Right renal pelvis (tissue), 4 donors: Measurements from ENCODE around the gene ZFAND2B. TPM values are rescaled to one million over a fixed set of nuclear protein-coding genes. Genes with fewer than 3 reads are reported as not detected.
"Not testable (repeated sequence)": the region's sequence is repeated elsewhere in the genome, so short reads cannot be mapped to it uniquely, and the experiment has no call there.

Source experiments
- DNase-seq, 4 donors: peaks; one replicate each; pipeline ENCODE4 v3.0.0-alpha.2; 2013; ENCODE audit warnings: low read depth in 4 of 4, low spot score in 3 of 4, missing footprints in 1 of 4
- polyA plus RNA-seq, 4 donors: library from polyadenylated mRNA; unstranded; fragments of 120-200 nt; gene quantifications; one replicate each; pipeline ENCODE4 v1.2.1, GENCODE V29; 2013; ENCODE audit not compliant: insufficient read length in 4 of 4

The ZFAND2B gene
- polyA plus RNA-seq, 4 donors: 40.5 to 46.5 (median 43.2) TPM

- DNase-seq: not testable (repeated sequence)
Observed at GRCh38 chr2:219200502-219201326, 5.9 kb upstream of the ZFAND2B start.

GRCh38 chr2:219201331-219201730 lies 5.3 kb upstream of the ZFAND2B start:
- not testable (repeated sequence) for DNase-seq

GRCh38 chr2:219204425-219205164 lies 2.0 kb upstream of the ZFAND2B start:
- no peak for DNase-seq

GRCh38 chr2:219205165-219205538 lies 1.4 kb upstream of the ZFAND2B start:
- no peak for DNase-seq

- DNase-seq: no peak
Observed at GRCh38 chr2:219205981-219206327, 628 bp upstream of the ZFAND2B start.

- DNase-seq: no peak
Observed at GRCh38 chr2:219207134-219207883, 727 bp downstream of the ZFAND2B start.

- DNase-seq: no peak
Observed at GRCh38 chr2:219207884-219208740, 1.5 kb downstream of the ZFAND2B start.

GRCh38 chr2:219209236-219210195 lies 2.9 kb downstream of the ZFAND2B start:
- DNase-seq: no peak

- no peak for DNase-seq
Observed at GRCh38 chr2:219210196-219210885, 3.8 kb downstream of the ZFAND2B start.

- DNase-seq: no peak
Observed at GRCh38 chr2:219210886-219211362, 4.3 kb downstream of the ZFAND2B start.

- no peak for DNase-seq
Observed at GRCh38 chr2:219213026-219213415, 6.4 kb downstream of the ZFAND2B start.

GRCh38 chr2:219213486-219214071 lies 7.0 kb downstream of the ZFAND2B start:
- no peak for DNase-seq

- DNase-seq: no peak
Observed at GRCh38 chr2:219214141-219214540, 7.6 kb downstream of the ZFAND2B start.

GRCh38 chr2:219214786-219215185 lies 8.2 kb downstream of the ZFAND2B start:
- DNase-seq: no peak

- DNase-seq: no peak
Observed at GRCh38 chr2:219215871-219216534, 9.4 kb downstream of the ZFAND2B start.

GRCh38 chr2:219216535-219216915 lies 9.9 kb downstream of the ZFAND2B start:
- no peak for DNase-seq

GRCh38 chr2:219218217-219218731 lies 11.7 kb downstream of the ZFAND2B start:
- no peak for DNase-seq
